Upper lobe of right lung (tissue), 1 donor: Measurements from ENCODE around the gene UHMK1. TPM values are rescaled to one million over a fixed set of nuclear protein-coding genes. Genes with fewer than 3 reads are reported as not detected.

Source experiments
- ATAC-seq: fragments of 200-7000 bp; cut with Tn5 transposase; one replicate; pipeline ENCODE4 v1.9.1; 2020; ENCODE audit warnings: mild to moderate bottlenecking, moderate library complexity
- DNase-seq: peaks from one replicate; pipeline ENCODE4 v3.0.0-alpha.2; 2020
- H3K27ac ChIP-seq: fragments of 200-600 bp; one replicate; pipeline ENCODE4 v1.8.0; 2022
- H3K27me3 ChIP-seq: fragments of 200-600 bp; one replicate; pipeline ENCODE4 v1.8.0; 2022; ENCODE audit warnings: mild to moderate bottlenecking
- H3K36me3 ChIP-seq: fragments of 200-600 bp; one replicate; pipeline ENCODE4 v1.8.0; 2022
- H3K4me1 ChIP-seq: fragments of 200-600 bp; one replicate; pipeline ENCODE4 v1.8.0; 2022
- H3K4me3 ChIP-seq: fragments of 200-600 bp; one replicate; pipeline ENCODE4 v1.8.0; 2022; ENCODE audit warnings: mild to moderate bottlenecking
- H3K9me3 ChIP-seq: fragments of 200-600 bp; one replicate; pipeline ENCODE4 v1.8.0; 2022
- intact Hi-C: fragments of 100-400 bp; cut with DNase I; formaldehyde crosslinking; loops from one replicate; pipeline ENCODE4 v1.11.0; 2022
- total RNA-seq: library from RNA; stranded (reverse); fragmentation: NEBNext Ultra II Directional; extraction: Animal tissue kit (Norgen Biotek cat#: 25700); gene quantifications from one replicate; pipeline ENCODE4 v1.2.1, GENCODE V29; 2021
- TF ChIP-seq, protein P1 (sequence below): fragments of 200-600 bp; IDR thresholded peaks from one replicate; pipeline ENCODE4 v1.8.0; 2022; ENCODE audit warnings: antibody characterized with exemption
- donor health status: DM: no; HTN: yes; CAD: no; lungs with severe emphysema.

The UHMK1 gene
- total RNA-seq, 1 donor from 2014 or later, result 53.6 TPM

DNA sequence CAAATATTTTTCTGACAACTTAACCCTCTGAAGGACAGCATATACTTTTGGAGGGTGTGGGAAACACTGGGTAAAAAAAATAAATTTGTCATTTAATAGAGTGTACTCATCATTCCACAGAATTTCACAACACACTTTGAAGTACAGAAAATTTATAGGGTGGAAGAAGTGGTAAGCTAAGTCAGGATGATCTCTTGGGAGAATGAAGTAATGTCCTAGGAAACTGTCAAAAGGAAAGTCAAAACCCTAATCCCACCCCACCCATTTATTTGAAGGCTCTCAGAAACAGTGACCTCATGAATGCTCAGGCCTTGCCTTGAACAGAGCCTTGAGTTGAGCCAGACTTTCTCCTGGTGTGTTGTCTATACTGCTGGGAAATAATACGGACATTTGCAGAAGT lies 56.6 kb downstream of the UHMK1 start:
- Histone ChIP-seq H3K4me1 (no peaks in the 10 kb centered on the region), H3K4me3 (no peak overlapping the region), H3K27me3 (no peaks in the 10 kb centered on the region), H3K36me3 (no peaks in the 10 kb centered on the region), H3K27ac (no peak overlapping the region), H3K9me3 (no peaks in the 10 kb centered on the region)
- intact Hi-C loops, result no loop called here
- TF ChIP-seq, protein P1, sequence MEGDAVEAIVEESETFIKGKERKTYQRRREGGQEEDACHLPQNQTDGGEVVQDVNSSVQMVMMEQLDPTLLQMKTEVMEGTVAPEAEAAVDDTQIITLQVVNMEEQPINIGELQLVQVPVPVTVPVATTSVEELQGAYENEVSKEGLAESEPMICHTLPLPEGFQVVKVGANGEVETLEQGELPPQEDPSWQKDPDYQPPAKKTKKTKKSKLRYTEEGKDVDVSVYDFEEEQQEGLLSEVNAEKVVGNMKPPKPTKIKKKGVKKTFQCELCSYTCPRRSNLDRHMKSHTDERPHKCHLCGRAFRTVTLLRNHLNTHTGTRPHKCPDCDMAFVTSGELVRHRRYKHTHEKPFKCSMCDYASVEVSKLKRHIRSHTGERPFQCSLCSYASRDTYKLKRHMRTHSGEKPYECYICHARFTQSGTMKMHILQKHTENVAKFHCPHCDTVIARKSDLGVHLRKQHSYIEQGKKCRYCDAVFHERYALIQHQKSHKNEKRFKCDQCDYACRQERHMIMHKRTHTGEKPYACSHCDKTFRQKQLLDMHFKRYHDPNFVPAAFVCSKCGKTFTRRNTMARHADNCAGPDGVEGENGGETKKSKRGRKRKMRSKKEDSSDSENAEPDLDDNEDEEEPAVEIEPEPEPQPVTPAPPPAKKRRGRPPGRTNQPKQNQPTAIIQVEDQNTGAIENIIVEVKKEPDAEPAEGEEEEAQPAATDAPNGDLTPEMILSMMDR, result no peak
- ATAC-seq, result no peak
- no peak for DNase-seq

DNA sequence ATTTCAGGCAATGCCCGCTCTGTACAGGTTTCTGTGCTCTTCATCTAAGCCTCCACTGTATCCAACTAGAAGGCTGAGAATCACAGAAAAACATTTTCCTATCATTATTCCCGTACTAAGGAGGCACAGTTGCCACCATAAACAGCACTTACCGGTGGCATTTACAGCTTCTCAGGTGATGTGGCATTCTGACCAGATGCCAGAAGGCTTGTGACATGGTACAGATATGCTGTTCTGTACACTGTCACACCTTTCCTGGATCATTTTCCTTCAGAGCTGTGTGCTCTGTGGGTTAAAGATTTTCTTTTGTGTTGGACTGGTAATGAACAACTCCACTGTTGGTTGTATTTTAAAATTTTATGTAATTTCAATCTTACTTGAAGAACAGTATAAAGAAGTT lies 59.9 kb downstream of the UHMK1 start:
- TF ChIP-seq, protein P1, result no peak
- H3K27ac ChIP-seq, result no peak overlapping the region
- ATAC-seq, result no peak
- intact Hi-C loops, result no loop called here
- no peaks in the 10 kb centered on the region for H3K36me3 ChIP-seq
- H3K9me3 ChIP-seq, result no peaks in the 10 kb centered on the region
- peaks cover 14% of the 10 kb centered on the region for H3K4me1 ChIP-seq
- H3K27me3 ChIP-seq, result no peaks in the 10 kb centered on the region
- H3K4me3 ChIP-seq, result no peak overlapping the region
- no peak for DNase-seq

DNA sequence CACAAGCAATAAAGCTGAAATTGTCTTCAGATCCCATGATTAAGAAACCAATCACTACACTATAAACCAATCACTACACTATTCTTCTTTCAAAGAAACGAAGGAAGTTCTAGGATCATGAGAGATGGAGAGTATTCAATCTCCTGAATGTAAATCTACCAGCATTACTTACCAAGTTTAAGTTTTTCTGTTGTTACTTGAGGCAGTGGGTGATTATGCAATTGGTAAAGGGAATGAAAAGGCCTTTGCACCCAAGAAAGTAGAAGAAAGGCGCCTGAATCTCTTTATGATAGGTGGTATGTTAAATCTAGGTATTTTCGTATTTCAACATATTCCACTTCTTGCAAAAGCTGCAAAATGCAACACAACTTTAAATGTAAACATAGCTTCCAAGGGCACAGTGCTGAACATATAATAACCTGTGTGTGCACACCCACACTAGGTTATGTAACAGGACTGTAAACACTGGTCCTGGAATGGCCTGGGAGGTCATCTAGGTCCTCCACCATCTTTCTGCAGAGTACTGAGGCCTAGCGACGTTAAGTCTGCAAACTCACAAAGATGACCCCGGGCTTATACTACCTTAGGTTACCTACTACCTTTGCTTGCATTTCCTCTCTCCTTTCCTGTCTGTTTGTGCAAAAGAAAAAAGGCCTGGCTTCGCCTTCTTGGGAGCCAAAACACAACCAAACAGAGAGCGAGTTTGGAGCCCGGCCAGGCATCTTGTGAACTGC lies 62.9 kb downstream of the UHMK1 start:
- no peak for DNase-seq
- H3K9me3 ChIP-seq, result no peaks in the 10 kb centered on the region
- ATAC-seq, result peak; percentile 8
- no peaks in the 10 kb centered on the region for H3K27me3 ChIP-seq
- H3K4me1 ChIP-seq, result peaks cover 20% of the 10 kb centered on the region
- peak overlapping the region; percentile 98 for H3K27ac ChIP-seq
- H3K4me3 ChIP-seq, result peak overlapping the region; percentile 90
- no peaks in the 10 kb centered on the region for H3K36me3 ChIP-seq
- TF ChIP-seq, protein P1, result no peak
- intact Hi-C loops, result no loop called here

DNA sequence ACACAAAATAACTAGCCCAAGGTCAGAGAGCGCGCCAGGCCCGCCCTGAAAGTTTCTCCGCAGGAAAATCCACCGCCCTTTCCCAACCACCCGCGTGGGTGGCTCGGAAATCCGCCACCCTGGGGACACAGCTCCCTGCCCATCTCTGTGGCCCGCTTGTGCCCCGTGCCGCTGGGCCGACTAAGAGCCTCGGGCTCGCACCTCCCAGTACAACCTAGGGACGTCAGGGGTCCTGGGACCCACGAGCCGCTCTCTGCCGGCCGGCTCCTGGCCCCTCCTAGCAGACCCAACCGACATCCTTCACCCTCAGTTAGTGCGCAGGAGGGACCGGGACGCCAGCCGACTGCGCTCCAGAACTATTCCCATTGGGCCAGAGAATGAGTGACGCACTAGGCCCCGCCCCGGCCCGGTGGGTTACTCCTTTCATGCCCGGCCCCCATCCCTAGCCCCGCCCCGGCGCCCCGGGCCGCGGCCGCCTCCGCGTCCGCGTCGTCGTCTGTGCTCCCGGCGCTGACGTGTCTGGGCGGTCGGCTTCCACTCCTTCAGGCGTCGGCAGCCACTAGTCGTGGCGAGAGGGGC lies 63.5 kb downstream of the UHMK1 start:
- Histone ChIP-seq H3K4me1 (peaks cover 20% of the 10 kb centered on the region), H3K4me3 (peak overlapping the region; percentile 90), H3K36me3 (no peaks in the 10 kb centered on the region), H3K27ac (peak overlapping the region; percentile 98), H3K27me3 (no peaks in the 10 kb centered on the region), H3K9me3 (no peaks in the 10 kb centered on the region)
- TF ChIP-seq, protein P1, result no peak
- intact Hi-C loops, result no loop called here
- ATAC-seq, result peak; percentile 98
- DNase-seq, result peak; percentile 100

DNA sequence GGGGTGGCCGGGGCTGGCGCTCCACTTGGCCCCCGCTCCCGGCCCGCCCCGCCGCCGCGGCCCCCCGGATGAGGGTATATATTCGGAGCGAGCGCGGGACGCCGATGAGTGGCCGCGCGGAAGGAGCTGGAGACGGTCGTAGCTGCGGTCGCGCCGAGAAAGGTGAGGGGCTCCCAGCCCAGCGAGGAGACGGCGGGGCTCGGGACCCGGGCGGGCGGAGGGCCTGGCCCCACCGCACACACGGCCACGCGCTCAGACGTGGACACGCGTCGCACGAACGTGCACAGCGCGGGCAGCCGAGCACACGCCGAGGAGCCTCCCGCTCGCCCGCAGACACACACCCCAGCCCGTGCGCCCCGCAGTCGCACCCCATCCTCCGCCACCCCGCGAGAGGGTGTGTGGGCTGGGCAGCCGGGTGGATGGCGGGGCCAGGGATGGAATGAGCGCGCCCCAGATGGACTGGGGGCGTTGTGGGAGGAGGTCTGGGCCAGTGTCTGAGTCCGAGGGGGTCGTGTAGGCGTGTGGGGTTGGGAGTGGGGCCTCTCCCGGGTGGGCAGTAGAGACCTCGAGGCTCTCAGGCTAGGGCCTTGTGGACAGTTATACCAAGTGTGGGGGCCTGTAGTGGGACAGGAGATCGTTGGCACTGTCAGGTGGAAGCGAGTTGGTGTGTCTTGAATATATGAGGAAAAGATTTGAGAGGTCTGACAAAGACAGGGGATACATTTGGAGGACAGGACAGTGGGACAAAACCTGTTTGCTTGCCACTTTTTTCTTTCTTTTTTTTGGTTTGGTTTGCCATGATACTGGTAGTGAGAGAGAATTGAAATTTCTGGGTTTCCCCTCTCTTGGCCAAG lies 64.2 kb downstream of the UHMK1 start, which contains the start of gene UAP1:
UAP1 (plus strand) TSS at position 107 of the 854 bp plus-strand sequence. CDS start 4,347 bp downstream, outside the sequence.
- TF ChIP-seq, protein P1, result no peak
- ATAC-seq, result peak; percentile 61
- peak within 1 kb of the TSS; percentile 98 for H3K27ac ChIP-seq
- H3K4me1 ChIP-seq, result peaks cover 20% of the 10 kb centered on the region
- H3K27me3 ChIP-seq, result no peaks in the 10 kb centered on the region
- peaks cover 6% of the 10 kb centered on the region for H3K36me3 ChIP-seq
- no peak for DNase-seq
- peak within 1 kb of the TSS; percentile 90 for H3K4me3 ChIP-seq
- intact Hi-C loops, result no loop called here
- H3K9me3 ChIP-seq, result no peaks in the 10 kb centered on the region
